Immature natural killer cell (primary cell): Measurements from ENCODE around the gene MYRF. TPM values are rescaled to one million over a fixed set of nuclear protein-coding genes. Genes with fewer than 3 reads are reported as not detected.

ENCODE experiments used
- DNase-seq, 3 donors: peaks; one replicate each; pipeline ENCODE4 v3.0.0; 2022; ENCODE audit warnings: mixed read lengths in 1 of 3
- H3K27ac Mint-ChIP-seq, 6 donors: one replicate each; pipeline ENCODE4 v1.8.0; 2020; ENCODE audit warnings: mixed read lengths in 6 of 6, mild to moderate bottlenecking in 5 of 6, inconsistent platforms in 4 of 6, moderate library complexity in 3 of 6
- H3K27me3 Mint-ChIP-seq, 3 donors: one replicate each; pipeline ENCODE4 v1.8.0; 2020 to 2021; ENCODE audit warnings: low read depth in 3 of 3, mild to moderate bottlenecking in 3 of 3, mixed read lengths in 3 of 3, moderate library complexity in 3 of 3, inconsistent platforms in 1 of 3
- H3K36me3 Mint-ChIP-seq, 3 donors: one replicate each; pipeline ENCODE4 v1.8.0; 2020; ENCODE audit warnings: mixed read lengths in 3 of 3, inconsistent platforms in 2 of 3, mild to moderate bottlenecking in 2 of 3
- H3K4me1 Mint-ChIP-seq, 2 donors: one replicate each; pipeline ENCODE4 v1.8.0; 2020; ENCODE audit warnings: inconsistent platforms in 2 of 2, mild to moderate bottlenecking in 2 of 2, mixed read lengths in 2 of 2, moderate library complexity in 1 of 2
- H3K4me3 Mint-ChIP-seq, 5 donors: one replicate each; pipeline ENCODE4 v1.8.0; 2020; ENCODE audit warnings: mild to moderate bottlenecking in 5 of 5, mixed read lengths in 5 of 5, inconsistent platforms in 3 of 5, moderate library complexity in 3 of 5
- H3K9me3 Mint-ChIP-seq, 6 donors: one replicate each; pipeline ENCODE4 v1.8.0; 2020; ENCODE audit warnings: mild to moderate bottlenecking in 6 of 6, mixed read lengths in 6 of 6, inconsistent platforms in 4 of 6, moderate library complexity in 3 of 6
- polyA plus RNA-seq, 3 donors: library from polyadenylated mRNA; unstranded; fragments of 300-500 nt; fragmentation: Illumina TruSeq; gene quantifications; one replicate each; pipeline ENCODE4 v1.2.3, GENCODE V29; 2021

Gene MYRF
- polyA plus RNA-seq, 3 donors from 2014 or later = 0.43 to 2.4 TPM; not detected in 1

- H3K36me3 Mint-ChIP-seq = peaks cover 0 to 4% (median 0%) of the 10 kb centered on the region in 3 donors
- no peak overlapping the region for H3K4me3 Mint-ChIP-seq
- H3K9me3 Mint-ChIP-seq = no peaks in the 10 kb centered on the region
- peak; percentile 68 to 77 (median 70) for DNase-seq
- peak overlapping the region; percentile 31 to 73 (median 44) for H3K27ac Mint-ChIP-seq
- peaks cover 0 to 6% (median 4%) of the 10 kb centered on the region in 3 donors for H3K27me3 Mint-ChIP-seq
- peaks cover 12 to 19% of the 10 kb centered on the region in 2 donors for H3K4me1 Mint-ChIP-seq
These were observed 45.0 kb downstream of the MYRF start for GRCh38 chr11:61797263-61797944.

- Mint-ChIP-seq H3K4me3 (no peak overlapping the region), H3K27me3 (peaks cover 0 to 1% (median 0%) of the 10 kb centered on the region in 3 donors), H3K27ac (peak overlapping the region in 3 of 6 donors; percentile 12 to 58 (median 49))
These were observed 47.3 kb downstream of the MYRF start for GRCh38 chr11:61799665-61800284.

GRCh38 chr11:61800331-61801281, 48.2 kb downstream of the MYRF start:
- peaks cover 0 to 1% (median 0%) of the 10 kb centered on the region in 3 donors for H3K27me3 Mint-ChIP-seq
- H3K4me1 Mint-ChIP-seq = peaks cover 7% of the 10 kb centered on the region in 2 donors
- H3K4me3 Mint-ChIP-seq = no peak overlapping the region
- H3K36me3 Mint-ChIP-seq = peaks cover 0 to 7% (median 4%) of the 10 kb centered on the region in 3 donors
- H3K27ac Mint-ChIP-seq = peak overlapping the region in 4 of 6 donors; percentile 12 to 78 (median 42)
- H3K9me3 Mint-ChIP-seq = no peaks in the 10 kb centered on the region
- no peak for DNase-seq

More at GRCh38 chr11:61799665-61800284, 47.3 kb downstream of the MYRF start:
- Mint-ChIP-seq H3K9me3 (no peaks in the 10 kb centered on the region), H3K36me3 (peaks cover 0 to 7% (median 4%) of the 10 kb centered on the region in 3 donors), H3K4me1 (peaks cover 7% of the 10 kb centered on the region in 2 donors)
- DNase-seq = no peak

- no peak overlapping the region for H3K4me3 Mint-ChIP-seq
- H3K27ac Mint-ChIP-seq = no peak overlapping the region
- peaks cover 0 to 7% (median 4%) of the 10 kb centered on the region in 3 donors for H3K36me3 Mint-ChIP-seq
- DNase-seq = no peak
- peaks cover 0 to 3% (median 0%) of the 10 kb centered on the region in 3 donors for H3K27me3 Mint-ChIP-seq
- H3K9me3 Mint-ChIP-seq = no peaks in the 10 kb centered on the region
- peaks cover 0 to 3% of the 10 kb centered on the region in 2 donors for H3K4me1 Mint-ChIP-seq
These were observed 50.2 kb downstream of the MYRF start for GRCh38 chr11:61802605-61803004.

GRCh38 chr11:61803889-61804647, 51.6 kb downstream of the MYRF start:
- peaks cover 0 to 3% of the 10 kb centered on the region in 2 donors for H3K4me1 Mint-ChIP-seq
- no peak overlapping the region for H3K4me3 Mint-ChIP-seq
- no peak for DNase-seq
- peaks cover 0 to 7% (median 7%) of the 10 kb centered on the region in 3 donors for H3K36me3 Mint-ChIP-seq
- peaks cover 0 to 1% (median 0%) of the 10 kb centered on the region in 3 donors for H3K27me3 Mint-ChIP-seq
- no peaks in the 10 kb centered on the region for H3K9me3 Mint-ChIP-seq
- H3K27ac Mint-ChIP-seq = peak overlapping the region in 3 of 6 donors; percentile 23 to 43 (median 31)

- peaks cover 0 to 10% (median 7%) of the 10 kb centered on the region in 3 donors for H3K36me3 Mint-ChIP-seq
- H3K27ac Mint-ChIP-seq = no peak overlapping the region
These were observed 52.7 kb downstream of the MYRF start for GRCh38 chr11:61805146-61805545.

GRCh38 chr11:61806785-61807184, 54.3 kb downstream of the MYRF start:
- Mint-ChIP-seq H3K27me3 (peaks cover 0 to 1% (median 0%) of the 10 kb centered on the region in 3 donors), H3K4me1 (no peaks in the 10 kb centered on the region), H3K36me3 (peaks cover under 1 to 14% (median 7%) of the 10 kb centered on the region in 3 donors), H3K9me3 (no peaks in the 10 kb centered on the region), H3K4me3 (no peak overlapping the region), H3K27ac (no peak overlapping the region)
- DNase-seq = no peak

More at GRCh38 chr11:61805146-61805545, 52.7 kb downstream of the MYRF start:
- Mint-ChIP-seq H3K4me3 (no peak overlapping the region), H3K4me1 (peaks cover 0 to 3% of the 10 kb centered on the region in 2 donors), H3K9me3 (no peaks in the 10 kb centered on the region), H3K27me3 (peaks cover 0 to 1% (median 0%) of the 10 kb centered on the region in 3 donors)
- no peak for DNase-seq

- Mint-ChIP-seq H3K36me3 (peaks cover 0 to 9% (median 4%) of the 10 kb centered on the region in 3 donors), H3K27ac (no peak overlapping the region), H3K9me3 (no peaks in the 10 kb centered on the region), H3K4me3 (no peak overlapping the region), H3K4me1 (peaks cover 7 to 8% of the 10 kb centered on the region in 2 donors), H3K27me3 (peaks cover 2% of the 10 kb centered on the region in 3 donors)
- no peak for DNase-seq
These were observed 58.3 kb downstream of the MYRF start for GRCh38 chr11:61810671-61811175.

- Mint-ChIP-seq H3K27me3 (peaks cover 3 to 4% (median 4%) of the 10 kb centered on the region in 3 donors), H3K36me3 (peaks cover 0 to 9% (median 4%) of the 10 kb centered on the region in 3 donors), H3K9me3 (no peaks in the 10 kb centered on the region), H3K4me1 (peaks cover 10 to 14% of the 10 kb centered on the region in 2 donors), H3K27ac (peak overlapping the region in 1 of 6 donors; percentile 22), H3K4me3 (no peak overlapping the region)
- no peak for DNase-seq
These were observed 59.4 kb downstream of the MYRF start for GRCh38 chr11:61811831-61812230.

GRCh38 chr11:61812736-61813411, 60.4 kb downstream of the MYRF start:
- Mint-ChIP-seq H3K4me3 (peak overlapping the region in 1 of 5 donors; percentile 7), H3K4me1 (peaks cover 13 to 22% of the 10 kb centered on the region in 2 donors), H3K36me3 (peaks cover 0 to 9% (median 4%) of the 10 kb centered on the region in 3 donors), H3K27ac (peak overlapping the region in 1 of 6 donors; percentile 21), H3K9me3 (no peaks in the 10 kb centered on the region), H3K27me3 (peaks cover 4% of the 10 kb centered on the region in 3 donors)
- DNase-seq = no peak

GRCh38 chr11:61814247-61814957, 62.0 kb downstream of the MYRF start:
- Mint-ChIP-seq H3K9me3 (no peaks in the 10 kb centered on the region), H3K4me1 (peaks cover 13 to 22% of the 10 kb centered on the region in 2 donors), H3K27ac (peak overlapping the region in 5 of 6 donors; percentile 25 to 93 (median 71)), H3K36me3 (peaks cover 0 to 7% (median 4%) of the 10 kb centered on the region in 3 donors), H3K4me3 (peak overlapping the region; percentile 89 to 96 (median 95)), H3K27me3 (peaks cover 4% of the 10 kb centered on the region in 3 donors)
- DNase-seq = peak; percentile 23 to 31 (median 30)
